ENCODE measurements around the gene ZNF750.

Gene ZNF750

GRCh38 chr17:82840431-82840831 is 609 bp upstream of the ZNF750 start:
- DNase-seq (ENCODE audit: extremely low read depth, low read depth): no peak
- no peak for TF ChIP-seq CTCF (IDR thresholded peaks at IDR 0.05; ENCODE audit: low read depth, low read length, missing control alignments)
- H3K4me3 ChIP-seq (replicated peaks; ENCODE audit: low read depth, low read length): no peak overlapping the region

GRCh38 chr17:82838386-82839063 is 1.3 kb downstream of the ZNF750 start:
- no peak for DNase-seq (ENCODE audit: extremely low read depth, low read depth)

GRCh38 chr17:82837586-82838320 is 2.1 kb downstream of the ZNF750 start:
- no peak for TF ChIP-seq CTCF (IDR thresholded peaks at IDR 0.05; ENCODE audit: low read depth, low read length, missing control alignments)
- DNase-seq (ENCODE audit: extremely low read depth, low read depth): no peak
- H3K4me3 ChIP-seq (replicated peaks; ENCODE audit: low read depth, low read length): no peak overlapping the region

More at GRCh38 chr17:82838386-82839063, 1.3 kb downstream of the ZNF750 start:
- TF ChIP-seq CTCF (IDR thresholded peaks at IDR 0.05; ENCODE audit: low read depth, low read length, missing control alignments): no peak
- H3K4me3 ChIP-seq (replicated peaks; ENCODE audit: low read depth, low read length): no peak overlapping the region

GRCh38 chr17:82836823-82837357 is 2.9 kb downstream of the ZNF750 start:
- DNase-seq (ENCODE audit: extremely low read depth, low read depth): no peak
- no peak overlapping the region for H3K4me3 ChIP-seq (replicated peaks; ENCODE audit: low read depth, low read length)
- no peak for TF ChIP-seq CTCF (IDR thresholded peaks at IDR 0.05; ENCODE audit: low read depth, low read length, missing control alignments)

GRCh38 chr17:82835766-82836512 is 3.9 kb downstream of the ZNF750 start:
- H3K4me3 ChIP-seq (replicated peaks; ENCODE audit: low read depth, low read length): no peak overlapping the region
- DNase-seq (ENCODE audit: extremely low read depth, low read depth): no peak
- TF ChIP-seq CTCF (IDR thresholded peaks at IDR 0.05; ENCODE audit: low read depth, low read length, missing control alignments): no peak

GRCh38 chr17:82835122-82835521 is 4.7 kb downstream of the ZNF750 start:
- no peak overlapping the region for H3K4me3 ChIP-seq (replicated peaks; ENCODE audit: low read depth, low read length)
- no peak for TF ChIP-seq CTCF (IDR thresholded peaks at IDR 0.05; ENCODE audit: low read depth, low read length, missing control alignments)
- DNase-seq (ENCODE audit: extremely low read depth, low read depth): no peak
